H1 (cell line): ENCODE measurements around the gene SPATA33. TPM values are rescaled to one million over a fixed set of nuclear protein-coding genes. Genes with fewer than 3 reads are reported as not detected.
"Not testable (repeated sequence)": the region's sequence is repeated elsewhere in the genome, so short reads cannot be mapped to it uniquely, and the experiment has no call there.

ENCODE experiments used
- CTCF ChIA-PET: fragments of 300-600 bp; sonication (Branson Sonifier 250); formaldehyde crosslinking; loops from one replicate; lab custom pipeline; 2021; ENCODE audit not compliant: partially characterized antibody; lab: Charles Lee
- POLR2A ChIA-PET: fragments of 300-600 bp; sonication (Branson Sonifier 250); formaldehyde crosslinking; loops from one replicate; lab custom pipeline; 2021; ENCODE audit warnings: inconsistent platforms; ENCODE audit not compliant: partially characterized antibody; lab: Charles Lee
- DNase-seq, 2 experiments: peaks; one replicate each; pipeline versions ENCODE4 v3.0.0 to v3.0.0-alpha.2; 2010 to 2022; ENCODE audit warnings: low spot score in 2 of 2, low read depth in 1 of 2, mixed read lengths in 1 of 2
- FAIRE-seq: peaks from 2 replicates; lab custom pipeline; 2011; peaks lifted over from hg19 to GRCh38; lab: Jason Lieb, UNC
- H2AFZ ChIP-seq: 2 replicates; pipeline ENCODE4 v1.8.1; 2012; ENCODE audit warnings: low read length, inconsistent platforms
- H2AK5ac ChIP-seq: 2 replicates; pipeline ENCODE4 v1.6.1; 2013; ENCODE audit warnings: low read depth, low read length
- H2BK120ac ChIP-seq: replicated peaks from 2 replicates; pipeline ENCODE3; 2013; ENCODE audit warnings: low read depth, low read length, inconsistent platforms
- H2BK12ac ChIP-seq: 2 replicates; pipeline ENCODE4 v1.6.1; 2013; ENCODE audit warnings: low read depth, low read length
- H2BK15ac ChIP-seq: 2 replicates; pipeline ENCODE4 v1.6.1; 2013; ENCODE audit warnings: low read length
- H2BK20ac ChIP-seq: 2 replicates; pipeline ENCODE4 v1.6.1; 2013; ENCODE audit warnings: low read length
- H2BK5ac ChIP-seq: 2 replicates; pipeline ENCODE4 v1.6.1; 2013; ENCODE audit warnings: low read depth, low read length
- H3K14ac ChIP-seq: 2 replicates; pipeline ENCODE4 v1.6.1; 2013; ENCODE audit warnings: inconsistent platforms; ENCODE audit not compliant: insufficient read length
- H3K18ac ChIP-seq: 2 replicates; pipeline ENCODE4 v1.6.1; 2013; ENCODE audit warnings: low read length; ENCODE audit errors: extremely low read depth
- H3K23ac ChIP-seq: 2 replicates; pipeline ENCODE4 v1.6.1; 2013; ENCODE audit warnings: inconsistent platforms; ENCODE audit not compliant: insufficient read length
- H3K23me2 ChIP-seq: 2 replicates; pipeline ENCODE4 v1.6.1; 2013; ENCODE audit warnings: low read depth, low read length
- H3K27ac ChIP-seq: 2 replicates; pipeline ENCODE4 v1.6.1; 2011; ENCODE audit warnings: low read depth, low read length, inconsistent platforms
- H3K27me3 ChIP-seq, 4 experiments: replicated peaks in 1 of 4; 1 replicate in 1 of 4; 2 replicates in 3 of 4; pipeline versions ENCODE4 v1.6.1 to v1.8.1; 2011 to 2013; ENCODE audit warnings: low read length in 3 of 4, mild to moderate bottlenecking in 3 of 4, inconsistent platforms in 2 of 4, mixed read lengths in 2 of 4, moderate library complexity in 1 of 4; ENCODE audit not compliant: control insufficient read depth in 3 of 4, insufficient read depth in 3 of 4; ENCODE audit errors: extremely low read depth in 1 of 4
- H3K36me3 ChIP-seq, 4 experiments: 2 replicates each; pipeline versions ENCODE4 v1.6.1 to v1.8.1; 2011 to 2013; ENCODE audit warnings: mild to moderate bottlenecking in 4 of 4, low read length in 3 of 4, moderate library complexity in 2 of 4, control low read depth in 1 of 4, inconsistent platforms in 1 of 4; ENCODE audit not compliant: insufficient read depth in 4 of 4, control insufficient read depth in 2 of 4
- H3K4ac ChIP-seq: replicated peaks from 2 replicates; pipeline ENCODE3; 2013; ENCODE audit warnings: low read length, low read depth, mixed read lengths, inconsistent platforms; ENCODE audit not compliant: insufficient read length
- H3K4me1 ChIP-seq, 4 experiments: replicated peaks in 1 of 4; 1 replicate in 1 of 4; 2 replicates in 3 of 4; pipeline versions ENCODE4 v1.6.1 to v1.8.1; 2011 to 2013; ENCODE audit warnings: low read length in 3 of 4, inconsistent platforms in 2 of 4, mixed read lengths in 1 of 4; ENCODE audit not compliant: insufficient read depth in 4 of 4, control insufficient read depth in 3 of 4
- H3K4me2 ChIP-seq, 2 experiments: 2 replicates each; pipeline versions ENCODE4 v1.6.1 to v1.8.1; 2011 to 2013; ENCODE audit warnings: low read depth in 2 of 2, low read length in 2 of 2, control low read depth in 1 of 2, inconsistent platforms in 1 of 2, mild to moderate bottlenecking in 1 of 2; ENCODE audit not compliant: insufficient read depth in 1 of 2
- H3K4me3 ChIP-seq, 4 experiments: fragments of 200-600, 300-600 bp in 1 of 4; sonication (generic), shearing (Covaris generic), sonication (Bioruptor Twin) in 1 of 4; 2 replicates each; pipeline versions ENCODE4 v1.5.1 to v1.8.1; 2011 to 2016; ENCODE audit warnings: low read length in 4 of 4, low read depth in 3 of 4, control low read depth in 2 of 4, inconsistent platforms in 2 of 4, mild to moderate bottlenecking in 2 of 4, mixed read lengths in 1 of 4, moderate library complexity in 1 of 4; ENCODE audit not compliant: insufficient read depth in 2 of 4; ENCODE audit errors: extremely low read depth in 1 of 4
- H3K56ac ChIP-seq: replicated peaks from 2 replicates; pipeline ENCODE3; 2013; ENCODE audit warnings: low read depth, mild to moderate bottlenecking, mixed read lengths, low read length, inconsistent platforms; ENCODE audit not compliant: insufficient read length
- H3K79me1 ChIP-seq: 2 replicates; pipeline ENCODE4 v1.6.1; 2013; ENCODE audit warnings: low read depth, low read length, control low read depth
- H3K79me2 ChIP-seq, 2 experiments: 2 replicates each; pipeline versions ENCODE4 v1.6.1 to v1.8.1; 2012 to 2013; ENCODE audit warnings: low read length in 2 of 2, mild to moderate bottlenecking in 2 of 2, inconsistent platforms in 1 of 2; ENCODE audit not compliant: insufficient read depth in 2 of 2, control insufficient read depth in 1 of 2
- H3K9ac ChIP-seq, 4 experiments: replicated peaks in 1 of 4; 1 replicate in 1 of 4; 2 replicates in 3 of 4; pipeline versions ENCODE4 v1.6.1 to v1.8.1; 2011 to 2013; ENCODE audit warnings: low read depth in 3 of 4, low read length in 3 of 4, control low read depth in 2 of 4, mild to moderate bottlenecking in 2 of 4, moderate library complexity in 2 of 4, inconsistent platforms in 1 of 4; ENCODE audit errors: extremely low read depth in 1 of 4
- H3K9me3 ChIP-seq, 2 experiments: 2 replicates each; pipeline versions ENCODE4 v1.6.1 to v1.8.1; 2012 to 2013; ENCODE audit warnings: mild to moderate bottlenecking in 2 of 2, moderate library complexity in 2 of 2, control low read depth in 1 of 2, inconsistent platforms in 1 of 2, low read depth in 1 of 2, low read length in 1 of 2, mixed read lengths in 1 of 2; ENCODE audit not compliant: insufficient read depth in 2 of 2
- H4K20me1 ChIP-seq, 2 experiments: replicated peaks in 1 of 2; 2 replicates each; pipeline versions ENCODE3 to v1.8.1; 2011 to 2013; ENCODE audit warnings: inconsistent platforms in 2 of 2, low read length in 2 of 2, mild to moderate bottlenecking in 1 of 2; ENCODE audit not compliant: insufficient read depth in 2 of 2, control insufficient read depth in 1 of 2
- H4K5ac ChIP-seq: 2 replicates; pipeline ENCODE4 v1.6.1; 2013; ENCODE audit warnings: low read length, low read depth, mixed read lengths, inconsistent platforms; ENCODE audit not compliant: insufficient read length
- H4K8ac ChIP-seq: 2 replicates; pipeline ENCODE4 v1.8.0; 2013; ENCODE audit warnings: mild to moderate bottlenecking, moderate library complexity, low read length, inconsistent platforms; ENCODE audit not compliant: insufficient read depth; ENCODE audit errors: extremely low read depth
- H4K91ac ChIP-seq: replicated peaks from 2 replicates; pipeline ENCODE3; 2013; ENCODE audit warnings: low read length, mixed read lengths, inconsistent platforms; ENCODE audit not compliant: insufficient read length
- WGBS, 2 experiments: shearing (Covaris generic) in 1 of 2; methylation state at CpG; one replicate each; pipeline versions ENCODE4 v1.1.6 to v1.1.7; 2013 to 2015; ENCODE audit warnings: low lambda C conversion rate in 2 of 2, mixed read lengths in 2 of 2, inconsistent platforms in 1 of 2, low coverage in 1 of 2, missing lambda C conversion rate in 1 of 2; ENCODE audit not compliant: insufficient replicate concordance in 2 of 2, insufficient coverage in 1 of 2, insufficient read length in 1 of 2; ENCODE audit errors: extremely low coverage in 1 of 2, missing lambda C conversion rate in 1 of 2; 5-methylcytosine and 5-hydroxymethylcytosine counted together
- polyA plus RNA-seq, 7 experiments: library from polyadenylated mRNA; depleted of rRNA in 3 of 7; stranded (reverse) in 5 of 7; unstranded in 2 of 7; fragments of >200 nt in 5 of 7; fragments of 200-250 nt in 2 of 7; gene quantifications; 1 replicate in 5 of 7; 2 replicates in 1 of 7; 4 replicates in 1 of 7; pipeline versions ENCODE4 v1.2.1 to v1.2.3, GENCODE V29; 2011 to 2013; ENCODE audit warnings: missing spikeins in 2 of 7, mixed read lengths in 2 of 7
- total RNA-seq: library from RNA; stranded (reverse); fragmentation: NEBNext Ultra II Directional; extraction: Animal tissue kit (Norgen Biotek cat#: 25700); gene quantifications from 2 replicates; pipeline ENCODE4 v1.2.1, GENCODE V29; 2021

The SPATA33 gene
- total and polyA plus RNA-seq, 2 of the 8 experiments (the other 6 are each of a cell fraction or from before 2014, with no cell fraction given), result 5.4 to 16.9 TPM

- H3K56ac ChIP-seq, H4K20me1 ChIP-seq, H3K4me1 ChIP-seq, H3K4me2 ChIP-seq, H3K4ac ChIP-seq, H3K18ac ChIP-seq, H3K36me3 ChIP-seq, H3K23me2 ChIP-seq, H2AFZ ChIP-seq, H3K79me1 ChIP-seq, H2BK15ac ChIP-seq, H3K27me3 ChIP-seq, H3K23ac ChIP-seq, H4K91ac ChIP-seq, H2BK20ac ChIP-seq, H2BK120ac ChIP-seq, H4K5ac ChIP-seq, H3K14ac ChIP-seq, H3K27ac ChIP-seq, DNase-seq, H3K4me3 ChIP-seq, H3K9ac ChIP-seq, H4K8ac ChIP-seq, H3K79me2 ChIP-seq, H3K9me3 ChIP-seq, H2BK5ac ChIP-seq: not testable (repeated sequence)
- CTCF ChIA-PET, result interaction anchor here (1.1 to 3.7 kb wide), 3 partner anchors 11 to 20 kb away, joined by 3 to 26 read pairs (median 4); no protein-coding TSS in a partner anchor
- Histone ChIP-seq H2BK12ac (0 out of 2 replicates have a peak overlapping the region, but pooled peaks have one; percentile 60), H2AK5ac (peak overlapping the region; percentile 93; the same call in 1 of the 2 replicates)
- POLR2A ChIA-PET, result interaction anchor here (0.6 to 4.2 kb wide), 7 partner anchors 8 to 70 kb away, joined by 3 to 21 read pairs (median 3); no protein-coding TSS in a partner anchor
- peak; percentile 58 for FAIRE-seq
- WGBS, 2 experiments, result 62 to 100% methylated on average over 1 to 2 of the region's 2 CpGs
These were observed 22.9 kb upstream of the SPATA33 start for GRCh38 chr16:89634463-89635385.
